ENCODE data around the gene KAT7.
A peak's percentile ranks its signal among the peaks of the same experiment; 100 is the strongest.

- TF ChIP-seq CTCF (IDR thresholded peaks at IDR 0.05; ENCODE audit: borderline replicate concordance, extremely low read depth, low read length, poor library complexity, severe bottlenecking) (peak; percentile 3), EZH2 (IDR thresholded peaks at IDR 0.05; ENCODE audit: borderline replicate concordance, low read depth, low read length, severe bottlenecking) (no peak)
Observed at GRCh38 chr17:49859991-49860953, 71.8 kb downstream of the KAT7 start.

All from DND-41 (cell line).